ENCODE measurements around the gene LYPD5. TPM values are rescaled to one million over a fixed set of nuclear protein-coding genes. Genes with fewer than 3 reads are reported as not detected.

The LYPD5 gene
- total RNA-seq, 4 donors from 2014 or later: 48.5 to 114 (median 98.5) TPM

DNA sequence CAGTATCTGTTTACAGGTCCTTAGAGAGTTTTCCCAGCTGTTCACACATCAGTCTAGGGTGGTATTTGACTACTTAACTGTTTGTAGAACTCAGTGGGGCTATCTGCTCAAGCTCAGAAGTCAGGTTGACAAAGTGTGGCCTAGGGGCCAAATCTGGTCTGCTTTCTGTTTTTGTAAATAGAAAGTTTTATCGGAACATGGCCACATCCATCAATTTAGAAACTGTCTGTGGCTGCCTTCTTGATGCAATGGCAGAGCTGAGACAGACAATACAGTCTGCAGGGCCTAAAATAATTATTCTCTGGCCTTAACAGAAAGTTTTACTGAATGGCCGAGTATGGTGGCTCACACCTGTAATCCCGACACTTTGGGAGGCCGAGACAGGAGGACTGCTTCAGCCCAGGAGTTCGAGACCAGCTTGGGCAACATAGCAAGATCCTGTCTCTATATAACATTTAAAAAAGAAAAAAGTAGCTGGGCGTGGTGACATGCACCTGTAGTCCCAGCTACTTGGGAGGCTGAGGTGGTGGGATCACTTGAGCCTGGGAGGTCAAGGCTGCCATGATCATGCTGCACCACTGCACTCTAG is 49.9 kb downstream of the LYPD5 start:
- 81% methylated on average over 6 of the region's 6 CpGs for WGBS
- Histone ChIP-seq H3K4me3 (no peak overlapping the region), H3K36me3 (peaks cover 39% of the 10 kb centered on the region), H3K9me3 (no peaks in the 10 kb centered on the region), H3K4me1 (peaks cover 51% of the 10 kb centered on the region), H3K27me3 (no peaks in the 10 kb centered on the region), H3K27ac (no peak overlapping the region)
- no peak for DNase-seq (ENCODE audit: low spot score in 2 of 2)
- no peak for TF ChIP-seq POLR2A (IDR thresholded peaks at IDR 0.05)
- TF ChIP-seq, protein P1, sequence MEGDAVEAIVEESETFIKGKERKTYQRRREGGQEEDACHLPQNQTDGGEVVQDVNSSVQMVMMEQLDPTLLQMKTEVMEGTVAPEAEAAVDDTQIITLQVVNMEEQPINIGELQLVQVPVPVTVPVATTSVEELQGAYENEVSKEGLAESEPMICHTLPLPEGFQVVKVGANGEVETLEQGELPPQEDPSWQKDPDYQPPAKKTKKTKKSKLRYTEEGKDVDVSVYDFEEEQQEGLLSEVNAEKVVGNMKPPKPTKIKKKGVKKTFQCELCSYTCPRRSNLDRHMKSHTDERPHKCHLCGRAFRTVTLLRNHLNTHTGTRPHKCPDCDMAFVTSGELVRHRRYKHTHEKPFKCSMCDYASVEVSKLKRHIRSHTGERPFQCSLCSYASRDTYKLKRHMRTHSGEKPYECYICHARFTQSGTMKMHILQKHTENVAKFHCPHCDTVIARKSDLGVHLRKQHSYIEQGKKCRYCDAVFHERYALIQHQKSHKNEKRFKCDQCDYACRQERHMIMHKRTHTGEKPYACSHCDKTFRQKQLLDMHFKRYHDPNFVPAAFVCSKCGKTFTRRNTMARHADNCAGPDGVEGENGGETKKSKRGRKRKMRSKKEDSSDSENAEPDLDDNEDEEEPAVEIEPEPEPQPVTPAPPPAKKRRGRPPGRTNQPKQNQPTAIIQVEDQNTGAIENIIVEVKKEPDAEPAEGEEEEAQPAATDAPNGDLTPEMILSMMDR (IDR thresholded peaks at IDR 0.05): no peak

DNA sequence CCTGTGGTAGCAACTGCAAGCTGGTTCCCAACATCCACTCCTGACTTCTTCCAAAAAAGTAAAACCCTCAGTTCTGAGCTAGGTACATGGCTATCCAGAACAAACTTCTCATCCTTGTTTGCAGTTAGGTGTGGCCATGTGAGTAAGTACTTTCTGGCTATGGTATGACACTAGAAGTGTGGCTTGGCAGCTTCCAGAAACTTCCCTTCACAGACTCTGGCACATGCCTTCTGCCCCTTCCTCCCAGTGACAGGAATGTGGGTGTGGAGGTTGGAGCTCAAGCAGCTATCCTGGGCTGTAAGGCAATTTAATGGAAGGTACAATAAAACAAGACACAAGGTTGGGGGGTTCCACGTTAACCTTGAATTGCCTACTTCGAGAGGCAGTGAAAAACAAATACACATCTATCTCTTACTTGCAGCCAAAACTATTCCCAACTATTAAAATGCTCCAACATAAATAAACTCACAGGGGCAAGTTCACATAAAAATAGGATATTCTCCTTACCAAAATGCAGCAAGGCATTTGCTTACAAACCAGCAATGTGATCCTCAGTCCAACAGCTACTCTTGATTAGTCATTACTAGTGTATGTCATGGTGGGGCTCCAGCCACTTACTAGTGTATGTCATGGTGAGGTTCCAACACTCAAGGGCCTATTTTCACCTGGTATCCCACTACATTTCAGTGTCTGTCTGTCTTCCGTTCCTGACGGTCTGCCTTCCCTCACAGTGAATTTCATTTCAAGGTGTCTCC is 50.6 kb downstream of the LYPD5 start:
- no peaks in the 10 kb centered on the region for H3K27me3 ChIP-seq
- H3K4me3 ChIP-seq: no peak overlapping the region
- 91% methylated on average over 4 of the region's 4 CpGs for WGBS
- no peaks in the 10 kb centered on the region for H3K9me3 ChIP-seq
- peaks cover 44% of the 10 kb centered on the region for H3K4me1 ChIP-seq
- TF ChIP-seq POLR2A (IDR thresholded peaks at IDR 0.05): no peak
- TF ChIP-seq POLR2AphosphoS5 (IDR thresholded peaks at IDR 0.05): no peak
- TF ChIP-seq, protein P1 (IDR thresholded peaks at IDR 0.05): no peak
- no peak for TF ChIP-seq EP300 (IDR thresholded peaks at IDR 0.05)
- peaks cover 46% of the 10 kb centered on the region for H3K36me3 ChIP-seq
- H3K27ac ChIP-seq: no peak overlapping the region
- no peak for DNase-seq (ENCODE audit: low spot score in 2 of 2)

DNA sequence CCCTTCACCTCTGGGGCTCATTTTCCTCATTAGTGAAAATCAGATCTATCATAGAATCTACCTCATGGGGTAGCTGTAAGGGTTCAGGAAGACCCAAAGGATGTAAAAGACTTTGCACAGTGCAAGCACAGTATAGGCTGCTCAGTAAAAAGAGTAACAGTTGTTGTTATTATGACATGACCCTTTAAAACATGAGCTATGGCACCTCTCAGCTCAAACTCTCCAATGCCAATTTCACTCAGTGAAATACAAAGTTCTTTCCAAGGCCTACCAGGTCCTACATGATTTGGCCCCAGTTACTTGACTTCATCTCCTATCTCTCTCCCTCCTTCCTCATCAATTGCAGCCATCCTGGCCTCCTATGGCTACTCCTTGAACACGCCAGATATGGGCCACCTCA is 52.3 kb downstream of the LYPD5 start:
- Histone ChIP-seq H3K4me3 (no peak overlapping the region), H3K27ac (no peak overlapping the region), H3K27me3 (no peaks in the 10 kb centered on the region), H3K36me3 (peaks cover 59% of the 10 kb centered on the region), H3K4me1 (peaks cover 30% of the 10 kb centered on the region), H3K9me3 (no peaks in the 10 kb centered on the region)
- no peak for DNase-seq (ENCODE audit: low spot score in 2 of 2)
- TF ChIP-seq, protein P1 (IDR thresholded peaks at IDR 0.05): no peak
- TF ChIP-seq POLR2A (IDR thresholded peaks at IDR 0.05) (no peak), POLR2AphosphoS5 (IDR thresholded peaks at IDR 0.05) (no peak), EP300 (IDR thresholded peaks at IDR 0.05) (no peak)
- WGBS: 97% methylated on average over 1 of the region's 1 CpG

DNA sequence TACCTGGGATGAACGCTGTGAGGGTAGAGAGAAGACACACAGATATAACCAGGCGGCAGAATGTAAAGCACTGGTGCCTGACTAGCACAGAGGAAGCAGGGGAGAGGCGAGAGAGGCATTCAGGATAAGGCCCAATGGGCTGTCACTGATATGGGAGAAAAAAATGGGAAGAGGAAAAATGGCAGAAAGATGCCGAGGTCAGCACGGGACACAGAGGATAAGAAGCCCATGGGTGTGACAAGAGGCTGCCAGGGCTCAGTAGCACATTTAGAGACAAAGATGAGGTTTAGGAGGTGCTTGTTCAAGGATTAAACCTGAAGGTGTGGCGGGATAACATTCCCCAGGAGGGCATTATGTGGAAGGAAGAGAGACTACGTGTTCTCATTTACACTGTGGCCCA is 53.1 kb downstream of the LYPD5 start:
- H3K4me1 ChIP-seq: peaks cover 32% of the 10 kb centered on the region
- no peaks in the 10 kb centered on the region for H3K27me3 ChIP-seq
- no peaks in the 10 kb centered on the region for H3K9me3 ChIP-seq
- H3K36me3 ChIP-seq: peaks cover 66% of the 10 kb centered on the region
- no peak overlapping the region for H3K27ac ChIP-seq
- 91% methylated on average over 7 of the region's 7 CpGs for WGBS
- TF ChIP-seq, protein P1 (IDR thresholded peaks at IDR 0.05): no peak
- TF ChIP-seq POLR2AphosphoS5 (IDR thresholded peaks at IDR 0.05) (no peak), POLR2A (IDR thresholded peaks at IDR 0.05) (no peak), EP300 (IDR thresholded peaks at IDR 0.05) (no peak)
- DNase-seq (ENCODE audit: low spot score in 2 of 2): no peak
- H3K4me3 ChIP-seq: no peak overlapping the region

DNA sequence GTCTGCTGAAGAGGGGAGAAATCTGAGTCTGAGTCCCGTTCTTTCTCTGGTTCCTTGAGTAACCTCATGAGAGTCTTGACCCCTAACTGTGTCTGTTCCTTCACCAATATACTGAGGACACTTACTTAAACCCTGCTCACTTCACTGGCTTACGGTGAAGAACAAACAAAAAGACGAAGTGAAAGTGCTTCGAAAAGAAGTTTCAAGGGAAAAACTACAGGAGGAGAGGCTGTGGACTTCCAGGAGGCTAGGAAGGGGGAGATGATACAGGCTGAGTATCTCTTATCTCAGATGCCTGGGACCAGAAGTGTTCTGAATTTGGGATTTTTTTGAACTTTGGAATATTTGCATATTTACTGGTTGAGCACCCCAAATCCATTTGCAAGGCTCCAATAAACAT is 53.6 kb downstream of the LYPD5 start:
- no peak overlapping the region for H3K4me3 ChIP-seq
- H3K27me3 ChIP-seq: no peaks in the 10 kb centered on the region
- peaks cover 27% of the 10 kb centered on the region for H3K4me1 ChIP-seq
- peaks cover 71% of the 10 kb centered on the region for H3K36me3 ChIP-seq
- TF ChIP-seq, protein P1 (IDR thresholded peaks at IDR 0.05): no peak
- no peak for TF ChIP-seq POLR2AphosphoS5 (IDR thresholded peaks at IDR 0.05)
- no peak for TF ChIP-seq EP300 (IDR thresholded peaks at IDR 0.05)
- TF ChIP-seq POLR2A (IDR thresholded peaks at IDR 0.05): no peak
- H3K27ac ChIP-seq: no peak overlapping the region
- no peak for DNase-seq (ENCODE audit: low spot score in 2 of 2)
- no peaks in the 10 kb centered on the region for H3K9me3 ChIP-seq
- 85% methylated on average over 4 of the region's 4 CpGs for WGBS

Data from suprapubic skin (tissue), 4 donors.